Bronchial epithelial cell (primary cell): ENCODE data around the gene AK5. TPM values are rescaled to one million over a fixed set of nuclear protein-coding genes. Genes with fewer than 3 reads are reported as not detected.

Experiments
- DNase-seq: peaks from one replicate; pipeline ENCODE4 v3.0.0-alpha.2; 2010; ENCODE audit warnings: low read depth
- FAIRE-seq: peaks from 2 replicates; lab custom pipeline; 2011; peaks lifted over from hg19 to GRCh38; lab: Jason Lieb, UNC
- H3K27me3 ChIP-seq: 2 replicates; pipeline ENCODE4 v1.5.1; 2011; ENCODE audit warnings: low read length; ENCODE audit not compliant: control insufficient read depth, insufficient read depth
- H3K36me3 ChIP-seq: 2 replicates; pipeline ENCODE4 v1.5.1; 2011; ENCODE audit warnings: low read length; ENCODE audit not compliant: control insufficient read depth, insufficient read depth
- H3K4me3 ChIP-seq: 2 replicates; pipeline ENCODE4 v1.5.1; 2011; ENCODE audit warnings: mild to moderate bottlenecking, low read depth, low read length, control low read depth
- CTCF ChIP-seq: IDR thresholded peaks from 2 replicates; pipeline ENCODE4 v1.5.1; 2011; ENCODE audit warnings: mild to moderate bottlenecking, moderate library complexity, low read length, control low read depth, inconsistent platforms; ENCODE audit not compliant: insufficient read depth, severe bottlenecking
- total RNA-seq: library from RNA; depleted of rRNA; stranded (reverse); fragments of >200 nt; gene quantifications from 2 replicates; pipeline ENCODE4 v1.2.1, GENCODE V29; 2014

AK5 gene
- total RNA-seq = not detected in 2 replicates

- no peak for FAIRE-seq
- TF ChIP-seq CTCF = no peak
- Histone ChIP-seq H3K36me3 (no peaks in the 10 kb centered on the region), H3K27me3 (peaks cover 21% of the 10 kb centered on the region), H3K4me3 (peak within 1 kb of the TSS; percentile 31)
- peak; percentile 15 for DNase-seq
Observed at GRCh38 chr1:77281491-77282186, at the start of gene AK5. Gene AK5, plus strand, starts transcription at chr1:77282019. Its CDS starts 295 bp downstream, at chr1:77282314.

- no peak for TF ChIP-seq CTCF
- Histone ChIP-seq H3K4me3 (no peak overlapping the region), H3K36me3 (no peaks in the 10 kb centered on the region), H3K27me3 (no peaks in the 10 kb centered on the region)
- FAIRE-seq (no peak), DNase-seq (no peak)
Observed at GRCh38 chr1:77232829-77233228, 49.0 kb upstream of the AK5 start.

GRCh38 chr1:77234096-77234495 is 47.7 kb upstream of the AK5 start:
- no peak overlapping the region for H3K4me3 ChIP-seq
- no peak for TF ChIP-seq CTCF
- no peaks in the 10 kb centered on the region for H3K36me3 ChIP-seq
- H3K27me3 ChIP-seq = no peaks in the 10 kb centered on the region
- DNase-seq (no peak), FAIRE-seq (no peak)

GRCh38 chr1:77234943-77235342 is 46.9 kb upstream of the AK5 start:
- FAIRE-seq = no peak

GRCh38 chr1:77238462-77238861 is 43.4 kb upstream of the AK5 start:
- no peak overlapping the region for H3K4me3 ChIP-seq
- no peaks in the 10 kb centered on the region for H3K27me3 ChIP-seq
- DNase-seq (no peak), FAIRE-seq (no peak)
- TF ChIP-seq CTCF = no peak
- no peaks in the 10 kb centered on the region for H3K36me3 ChIP-seq

More at GRCh38 chr1:77234943-77235342, 46.9 kb upstream of the AK5 start:
- Histone ChIP-seq H3K4me3 (no peak overlapping the region), H3K36me3 (no peaks in the 10 kb centered on the region), H3K27me3 (no peaks in the 10 kb centered on the region)
- no peak for DNase-seq
- TF ChIP-seq CTCF = no peak

GRCh38 chr1:77239311-77239710 is 42.5 kb upstream of the AK5 start:
- no peak for TF ChIP-seq CTCF
- DNase-seq (no peak), FAIRE-seq (no peak)

More at GRCh38 chr1:77239311-77239710, 42.5 kb upstream of the AK5 start:
- no peaks in the 10 kb centered on the region for H3K36me3 ChIP-seq
- H3K27me3 ChIP-seq = no peaks in the 10 kb centered on the region
- H3K4me3 ChIP-seq = no peak overlapping the region
